HG03378 (cell line): ENCODE results near the gene PSMB11.

Source experiments
- ATAC-seq: cut with Tn5 transposase; IDR thresholded peaks from one replicate; pipeline ENCODE4 v1.9.1; 2021; ENCODE audit warnings: mild to moderate bottlenecking, moderate library complexity; ENCODE audit not compliant: unreplicated experiment

Gene PSMB11

GRCh38 chr14:23056956-23057756 is 15.1 kb downstream of the PSMB11 start, which contains the start of gene CDH24:
TSS of gene CDH24 (minus strand) at chr14:23057520. CDS start at chr14:23055733, 1,787 bp downstream.
- no peak for ATAC-seq

GRCh38 chr14:23057757-23058653 is 16.0 kb downstream of the PSMB11 start:
- ATAC-seq: peak; percentile 67

GRCh38 chr14:23058654-23059504 is 16.9 kb downstream of the PSMB11 start:
- no peak for ATAC-seq

GRCh38 chr14:23060536-23061260 is 18.7 kb downstream of the PSMB11 start:
- ATAC-seq: no peak

- no peak for ATAC-seq
Measured at GRCh38 chr14:23062002-23062401, 20.0 kb downstream of the PSMB11 start.

GRCh38 chr14:23063601-23064000 is 21.6 kb downstream of the PSMB11 start:
- no peak for ATAC-seq

GRCh38 chr14:23066368-23066767 is 24.4 kb downstream of the PSMB11 start:
- ATAC-seq: no peak

DNA sequence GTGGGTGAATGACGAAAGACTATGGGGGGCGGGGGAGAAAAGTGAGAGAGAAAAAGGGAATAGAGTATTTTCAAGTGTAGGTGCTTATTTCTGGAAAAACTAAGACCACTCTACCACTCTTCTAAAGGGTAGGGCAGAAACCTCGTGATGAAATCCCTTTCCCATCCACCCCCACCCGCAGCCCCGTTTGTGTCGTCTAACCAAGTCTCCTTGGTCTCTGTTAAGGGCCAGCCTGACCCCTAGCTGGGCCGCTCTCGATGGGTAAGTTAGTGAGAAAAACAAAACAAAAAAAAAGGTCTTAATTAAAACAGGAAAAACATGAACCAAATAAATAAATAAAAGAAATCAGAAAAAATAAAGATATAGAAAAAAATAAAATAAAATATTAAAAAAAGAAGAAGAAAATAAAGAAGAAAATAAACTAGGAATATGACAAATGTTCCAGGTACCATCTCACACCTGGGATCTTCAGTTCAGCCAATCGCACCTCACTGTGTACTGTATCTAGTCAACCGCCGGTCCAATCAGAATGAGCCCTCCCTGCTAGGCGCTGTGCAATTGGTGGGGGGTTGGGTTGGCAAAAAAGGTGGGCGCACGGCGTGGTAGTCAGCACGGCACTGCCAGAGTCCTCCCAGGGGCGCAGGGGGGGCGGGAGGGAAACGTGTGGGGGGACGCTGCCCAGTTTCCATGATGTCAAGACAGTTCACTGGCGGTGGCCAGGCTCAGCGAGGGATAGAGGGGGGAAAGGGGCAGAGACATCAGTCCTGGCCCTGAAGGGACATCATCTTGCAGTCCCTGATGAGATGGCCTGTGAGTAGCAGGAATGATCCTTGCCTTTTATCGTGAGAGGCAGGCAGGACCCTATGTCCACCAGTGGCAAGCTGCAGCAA is 25.1 kb downstream of the PSMB11 start:
- ATAC-seq: no peak

DNA sequence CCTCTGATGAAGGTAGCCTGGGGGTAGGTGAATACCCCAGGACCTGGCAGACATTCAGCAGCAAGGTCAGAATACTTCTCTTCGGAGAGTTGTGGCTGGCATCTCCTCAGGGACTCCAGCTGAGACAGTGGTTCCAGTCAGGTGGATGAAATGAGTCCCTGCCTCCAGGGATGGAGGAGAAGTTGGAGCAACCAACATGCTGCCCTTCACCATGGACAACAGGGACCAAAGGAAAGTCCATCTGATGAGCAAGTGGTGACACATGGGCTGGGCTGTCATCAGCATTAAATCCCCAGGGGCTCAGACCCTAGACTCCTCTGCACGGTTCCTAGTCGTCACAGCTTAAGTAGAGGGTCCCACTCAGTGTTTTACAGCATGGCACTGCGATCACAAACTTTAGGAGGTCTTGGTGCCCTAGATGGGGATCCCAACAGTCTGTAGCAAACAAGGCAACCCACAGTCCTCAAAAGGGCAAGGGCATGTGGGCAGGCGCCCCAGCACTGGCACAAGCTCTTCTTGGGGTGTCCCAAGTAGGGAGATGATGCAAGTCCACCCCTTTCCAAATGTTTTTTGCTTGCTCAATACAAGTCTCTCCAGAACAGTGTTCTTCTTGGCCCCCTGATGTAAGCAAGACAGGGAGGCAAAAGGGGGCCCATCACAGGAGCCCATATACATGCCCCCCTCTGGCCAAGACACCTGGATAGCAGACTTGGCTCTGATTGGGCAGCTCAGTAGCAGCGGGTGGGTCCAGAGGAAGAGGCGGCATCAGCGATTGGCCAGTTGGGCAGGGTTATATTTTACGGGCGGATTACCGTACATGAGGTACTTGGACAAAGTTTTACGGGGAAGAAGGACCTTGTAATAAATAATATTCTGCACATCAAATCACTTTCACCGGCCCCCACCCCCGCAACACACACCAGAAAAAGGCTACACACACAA is 26.1 kb downstream of the PSMB11 start:
- ATAC-seq: no peak

- peak; percentile 59 for ATAC-seq
Measured at GRCh38 chr14:23068789-23069412, 26.9 kb downstream of the PSMB11 start.

GRCh38 chr14:23069413-23069806 is 27.4 kb downstream of the PSMB11 start:
- no peak for ATAC-seq

DNA sequence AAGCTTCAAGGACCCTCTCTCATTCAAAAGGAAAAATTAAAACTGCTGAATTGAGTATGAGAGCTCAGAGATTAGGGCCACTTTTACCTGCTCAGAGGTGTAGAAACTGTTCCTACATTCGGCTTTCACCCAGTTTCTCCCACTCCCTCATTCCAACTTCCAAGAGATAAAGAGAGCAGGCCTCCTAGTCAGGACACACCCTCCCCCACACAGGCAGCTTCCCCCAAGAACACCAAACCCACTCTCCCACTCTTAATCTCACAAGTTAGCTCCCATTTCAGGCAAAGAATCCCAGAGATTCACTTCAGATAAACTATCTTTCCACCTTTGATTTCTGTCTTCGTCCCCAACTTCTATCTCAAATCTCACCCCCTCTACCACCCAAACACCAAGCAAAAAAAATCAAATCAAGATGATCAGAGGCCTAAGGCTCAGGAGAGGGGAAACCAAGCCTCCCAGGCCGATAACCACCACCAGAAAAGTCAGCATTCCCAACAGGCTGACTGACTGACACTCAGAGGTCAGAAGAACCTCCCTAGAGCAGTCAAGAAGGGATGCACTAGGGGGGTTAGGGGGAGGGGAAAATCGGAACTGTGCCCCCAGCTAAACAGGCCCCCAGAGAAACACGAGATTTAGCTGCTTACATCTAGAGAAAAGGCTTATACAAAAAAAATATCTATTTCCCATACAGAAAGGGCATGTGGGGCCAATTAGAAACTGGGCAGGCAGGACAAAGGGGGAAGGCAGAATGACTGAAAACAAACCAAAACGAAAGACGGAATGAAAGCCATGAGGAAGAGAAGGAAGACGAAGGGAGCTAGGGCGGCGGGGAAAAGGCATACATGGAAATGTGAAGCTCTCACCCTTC is 28.5 kb downstream of the PSMB11 start:
- no peak for ATAC-seq

GRCh38 chr14:23071244-23071920 is 29.4 kb downstream of the PSMB11 start:
- ATAC-seq: peak; percentile 80

DNA sequence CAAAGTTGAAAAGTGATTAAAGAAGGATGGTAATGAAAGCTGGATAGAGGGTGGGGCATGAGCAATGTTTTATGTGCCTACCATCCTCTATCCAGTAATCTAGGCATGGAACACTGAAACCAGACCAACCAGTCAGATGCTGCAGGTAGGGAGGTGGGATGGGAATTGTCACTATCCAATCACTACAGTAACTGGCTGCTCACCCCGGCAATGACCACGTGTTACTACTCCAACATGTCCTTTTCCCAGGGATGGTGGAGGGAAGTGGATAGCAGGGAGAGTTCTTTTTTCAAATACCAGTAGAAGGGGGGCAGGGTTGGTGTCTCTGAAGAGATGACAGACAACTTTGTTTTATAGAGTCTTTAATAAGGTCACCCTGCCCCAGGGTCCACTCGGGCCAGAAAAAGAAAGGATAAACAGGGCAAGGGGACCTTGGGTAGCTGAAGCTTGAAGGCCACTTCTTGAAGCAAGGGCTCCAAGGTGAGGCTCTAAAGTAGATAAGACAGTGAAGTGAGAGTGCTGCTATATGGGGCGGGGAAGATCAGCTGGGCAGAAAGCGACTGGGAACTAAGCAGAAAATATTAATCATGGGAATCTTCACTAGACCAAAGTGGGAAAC is 30.0 kb downstream of the PSMB11 start:
- ATAC-seq: no peak

DNA sequence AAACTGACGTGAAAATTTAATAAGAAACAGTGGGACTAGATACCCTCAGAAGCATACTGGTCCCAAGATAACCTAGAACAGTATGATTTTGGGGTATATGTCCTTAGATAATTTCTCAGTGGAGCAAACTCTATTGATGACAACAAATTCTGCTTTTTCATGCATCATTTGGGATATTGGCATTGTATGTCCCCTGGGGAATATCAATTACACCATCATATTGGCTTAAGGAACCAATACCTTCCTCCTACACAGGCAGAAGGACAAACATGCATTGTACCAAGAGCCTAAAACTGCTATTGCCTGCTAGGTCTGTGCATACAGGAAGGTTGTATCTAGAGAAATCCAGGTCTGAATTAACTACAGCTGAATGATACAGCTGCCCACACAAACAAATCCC is 32.9 kb downstream of the PSMB11 start:
- ATAC-seq: no peak
